Natural killer cell (primary cell): ENCODE data around the gene LZTR1. TPM values are rescaled to one million over a fixed set of nuclear protein-coding genes. Genes with fewer than 3 reads are reported as not detected.

ENCODE experiments used
- ATAC-seq, 3 donors: fragments of 150-1000 bp in 2 of 3; fragments of 200-7000 bp in 1 of 3; cut with Tn5 transposase; 1 replicate in 1 of 3; 2 replicates in 2 of 3; pipeline ENCODE4 v1.10.0; 2021; ENCODE audit warnings: mild to moderate bottlenecking in 2 of 3, moderate library complexity in 2 of 3
- DNase-seq, 2 donors: peaks; one replicate each; pipeline versions ENCODE4 v3.0.0 to v3.0.0-alpha.2; 2013 to 2021; ENCODE audit warnings: mixed read lengths in 1 of 2
- H3K27ac ChIP-seq: one replicate; pipeline ENCODE4 v1.5.1; 2013; ENCODE audit warnings: mild to moderate bottlenecking, low read length
- H3K27me3 ChIP-seq: one replicate; pipeline ENCODE4 v1.6.1; 2013; ENCODE audit warnings: low read length; ENCODE audit not compliant: control insufficient read depth, insufficient read depth
- H3K36me3 ChIP-seq: one replicate; pipeline ENCODE4 v1.6.1; 2013; ENCODE audit warnings: low read length; ENCODE audit not compliant: control insufficient read depth, insufficient read depth
- H3K4me1 ChIP-seq: one replicate; pipeline ENCODE4 v1.6.1; 2013; ENCODE audit warnings: low read length; ENCODE audit not compliant: control insufficient read depth, insufficient read depth
- H3K4me3 ChIP-seq: one replicate; pipeline ENCODE4 v1.5.1; 2013; ENCODE audit warnings: low read length
- H3K9me3 ChIP-seq: one replicate; pipeline ENCODE4 v1.6.1; 2013; ENCODE audit warnings: low read length; ENCODE audit not compliant: control insufficient read depth, insufficient read depth
- H3K27ac Mint-ChIP-seq, 2 donors: one replicate each; pipeline ENCODE4 v1.8.0; 2022; ENCODE audit warnings: mild to moderate bottlenecking in 2 of 2, mixed read lengths in 2 of 2, moderate library complexity in 1 of 2
- H3K27me3 Mint-ChIP-seq, 2 donors: one replicate each; pipeline ENCODE4 v1.8.0; 2022; ENCODE audit warnings: low read depth in 2 of 2, mixed read lengths in 2 of 2
- H3K36me3 Mint-ChIP-seq: one replicate; pipeline ENCODE4 v1.8.0; 2022; ENCODE audit warnings: mixed read lengths
- H3K4me1 Mint-ChIP-seq, 2 donors: one replicate each; pipeline ENCODE4 v1.8.0; 2022; ENCODE audit warnings: mixed read lengths in 2 of 2
- H3K4me3 Mint-ChIP-seq: one replicate; pipeline ENCODE4 v1.8.0; 2022; ENCODE audit warnings: mild to moderate bottlenecking, moderate library complexity, mixed read lengths
- H3K9me3 Mint-ChIP-seq, 2 donors: one replicate each; pipeline ENCODE4 v1.8.0; 2022; ENCODE audit warnings: mixed read lengths in 2 of 2
- whole genome bisulfite sequencing: methylation state at CpG from one replicate; pipeline ENCODE4 v1.1.7; 2013; ENCODE audit warnings: missing lambda C conversion rate; ENCODE audit not compliant: insufficient coverage; 5-methylcytosine and 5-hydroxymethylcytosine counted together
- intact Hi-C: fragments of 100-400 bp; cut with micrococcal nuclease; formaldehyde crosslinking; loops from one replicate; pipeline ENCODE4 v1.14.2; 2022
- total RNA-seq, 4 donors: library from RNA; stranded (reverse); fragments of 120-200 nt in 1 of 4; gene quantifications; one replicate each; pipeline versions ENCODE4 v1.2.3 to v1.2.4, GENCODE V29; 2013 to 2022
- TF ChIP-seq, protein P1 (sequence below): fragments of 200-600 bp; IDR thresholded peaks from one replicate; pipeline ENCODE4 v1.8.0; 2022; ENCODE audit warnings: antibody characterized with exemption

The LZTR1 gene
- total RNA-seq, 3 donors from 2014 or later (not counting 1 experiment from before 2014, with no cell fraction given), result 71.9 to 85.0 (median 82.0) TPM

GRCh38 chr22:20996598-20997535 lies 14.8 kb downstream of the LZTR1 start:
- no peak for ATAC-seq
- no peaks in the 10 kb centered on the region for H3K36me3 Mint-ChIP-seq
- H3K9me3 ChIP-seq, result no peaks in the 10 kb centered on the region

GRCh38 chr22:20997536-20998257 lies 15.6 kb downstream of the LZTR1 start:
- Histone ChIP-seq H3K27ac (no peak overlapping the region), H3K27me3 (no peaks in the 10 kb centered on the region), H3K4me3 (no peak overlapping the region), H3K36me3 (peaks cover 26% of the 10 kb centered on the region), H3K9me3 (no peaks in the 10 kb centered on the region), H3K4me1 (peaks cover 25% of the 10 kb centered on the region)
- H3K27me3 Mint-ChIP-seq, result no peaks in the 10 kb centered on the region
- peaks cover 18 to 25% of the 10 kb centered on the region in 2 donors for H3K4me1 Mint-ChIP-seq
- 93% methylated on average over 13 of the region's 13 CpGs for whole genome bisulfite sequencing
- no peaks in the 10 kb centered on the region for H3K36me3 Mint-ChIP-seq
- TF ChIP-seq, protein P1, sequence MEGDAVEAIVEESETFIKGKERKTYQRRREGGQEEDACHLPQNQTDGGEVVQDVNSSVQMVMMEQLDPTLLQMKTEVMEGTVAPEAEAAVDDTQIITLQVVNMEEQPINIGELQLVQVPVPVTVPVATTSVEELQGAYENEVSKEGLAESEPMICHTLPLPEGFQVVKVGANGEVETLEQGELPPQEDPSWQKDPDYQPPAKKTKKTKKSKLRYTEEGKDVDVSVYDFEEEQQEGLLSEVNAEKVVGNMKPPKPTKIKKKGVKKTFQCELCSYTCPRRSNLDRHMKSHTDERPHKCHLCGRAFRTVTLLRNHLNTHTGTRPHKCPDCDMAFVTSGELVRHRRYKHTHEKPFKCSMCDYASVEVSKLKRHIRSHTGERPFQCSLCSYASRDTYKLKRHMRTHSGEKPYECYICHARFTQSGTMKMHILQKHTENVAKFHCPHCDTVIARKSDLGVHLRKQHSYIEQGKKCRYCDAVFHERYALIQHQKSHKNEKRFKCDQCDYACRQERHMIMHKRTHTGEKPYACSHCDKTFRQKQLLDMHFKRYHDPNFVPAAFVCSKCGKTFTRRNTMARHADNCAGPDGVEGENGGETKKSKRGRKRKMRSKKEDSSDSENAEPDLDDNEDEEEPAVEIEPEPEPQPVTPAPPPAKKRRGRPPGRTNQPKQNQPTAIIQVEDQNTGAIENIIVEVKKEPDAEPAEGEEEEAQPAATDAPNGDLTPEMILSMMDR, result no peak
- peak overlapping the region in 1 of 2 donors; percentile 75 for H3K27ac Mint-ChIP-seq
- intact Hi-C loops, result no loop called here
- no peak for ATAC-seq
- no peak overlapping the region for H3K4me3 Mint-ChIP-seq
- no peaks in the 10 kb centered on the region for H3K9me3 Mint-ChIP-seq
- no peak for DNase-seq

More at GRCh38 chr22:20996598-20997535, 14.8 kb downstream of the LZTR1 start:
- Mint-ChIP-seq H3K27me3 (no peaks in the 10 kb centered on the region), H3K27ac (no peak overlapping the region), H3K9me3 (no peaks in the 10 kb centered on the region), H3K4me3 (no peak overlapping the region), H3K4me1 (peaks cover 9 to 20% of the 10 kb centered on the region in 2 donors)
- TF ChIP-seq, protein P1, result no peak
- no peak for DNase-seq
- H3K27me3 ChIP-seq, result no peaks in the 10 kb centered on the region
- peaks cover 35% of the 10 kb centered on the region for H3K36me3 ChIP-seq
- 96% methylated on average over 27 of the region's 27 CpGs for WGBS
- no peak overlapping the region for H3K4me3 ChIP-seq
- intact Hi-C loops, result no loop called here
- H3K27ac ChIP-seq, result no peak overlapping the region
- H3K4me1 ChIP-seq, result peaks cover 23% of the 10 kb centered on the region

GRCh38 chr22:20998411-20999336 lies 16.6 kb downstream of the LZTR1 start:
- Mint-ChIP-seq H3K36me3 (no peaks in the 10 kb centered on the region), H3K27ac (peak overlapping the region; percentile 23 to 75), H3K27me3 (no peaks in the 10 kb centered on the region), H3K4me1 (peaks cover 26 to 33% of the 10 kb centered on the region in 2 donors), H3K9me3 (no peaks in the 10 kb centered on the region), H3K4me3 (peak overlapping the region; percentile 37)
- intact Hi-C loops, result no loop called here
- H3K4me1 ChIP-seq, result peaks cover 33% of the 10 kb centered on the region
- peaks cover 25% of the 10 kb centered on the region for H3K36me3 ChIP-seq
- DNase-seq (no peak), ATAC-seq (no peak)
- TF ChIP-seq, protein P1, result no peak
- no peaks in the 10 kb centered on the region for H3K27me3 ChIP-seq
- no peaks in the 10 kb centered on the region for H3K9me3 ChIP-seq
- WGBS, result 75% methylated on average over 7 of the region's 7 CpGs
- no peak overlapping the region for H3K4me3 ChIP-seq
- no peak overlapping the region for H3K27ac ChIP-seq
